Stimulated activated CD4-positive, alpha-beta T cell treated with anti-CD3 and anti-CD28 coated beads, Interleukin-1b, Interleukin-23, amount 100 ng/mL, for 24 hours (primary cell): ENCODE measurements around the gene TLE1.
"Not testable (repeated sequence)": the region's sequence is repeated elsewhere in the genome, so short reads cannot be mapped to it uniquely, and the experiment has no call there.

ENCODE experiments used
- DNase-seq, 4 experiments: peaks; one replicate each; pipeline ENCODE4 v3.0.0-alpha.2; 2020; ENCODE audit warnings: low read depth in 4 of 4, low spot score in 1 of 4

The TLE1 gene

DNA sequence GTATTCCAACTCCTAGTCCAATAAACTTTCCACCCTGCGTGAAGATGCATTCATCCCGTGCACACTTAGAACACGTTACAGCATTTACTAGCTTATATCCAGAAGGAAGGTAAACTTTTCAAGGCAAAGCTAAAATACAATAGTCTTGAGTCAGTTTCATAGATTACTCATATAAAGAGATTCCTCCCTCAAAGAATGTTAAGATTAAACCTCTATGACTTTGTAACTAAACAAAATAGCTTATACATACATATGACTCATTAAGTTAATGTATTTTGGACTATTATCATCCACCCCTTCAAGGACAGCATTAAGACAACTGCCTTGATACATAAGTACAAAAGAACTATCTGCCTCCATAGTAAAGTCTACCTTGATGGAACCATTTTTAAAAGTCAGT, 36.1 kb downstream of the TLE1 start:
- no peak for DNase-seq

DNA sequence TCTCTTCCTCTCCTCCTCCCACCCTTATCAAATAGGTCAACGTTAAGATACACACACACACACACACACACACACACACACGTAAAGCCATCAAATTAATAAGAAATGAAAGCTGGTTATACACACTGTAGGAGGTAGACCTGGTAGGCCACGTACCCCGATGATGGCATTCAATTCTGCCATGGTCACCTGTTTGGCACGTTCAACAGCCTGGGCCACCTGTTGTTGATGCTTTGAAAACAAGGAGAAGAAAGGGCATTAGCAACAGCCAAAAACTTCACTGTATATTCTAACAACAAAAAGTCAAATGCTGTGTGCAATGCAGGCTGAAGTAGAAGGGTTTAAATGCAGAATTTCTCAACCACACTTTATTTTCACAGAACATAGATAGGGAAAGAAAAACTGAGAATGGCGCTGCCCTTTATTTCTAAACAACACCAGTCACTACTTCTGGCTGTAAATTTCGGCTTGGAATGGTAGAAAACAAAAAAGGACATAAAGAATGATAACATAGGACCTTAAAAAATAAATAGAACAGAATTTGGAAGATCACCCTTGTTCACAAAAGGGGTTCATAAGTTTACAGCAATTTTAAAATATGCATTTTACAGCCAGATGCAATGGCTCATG, 37.2 kb downstream of the TLE1 start:
- DNase-seq: no peak

DNA sequence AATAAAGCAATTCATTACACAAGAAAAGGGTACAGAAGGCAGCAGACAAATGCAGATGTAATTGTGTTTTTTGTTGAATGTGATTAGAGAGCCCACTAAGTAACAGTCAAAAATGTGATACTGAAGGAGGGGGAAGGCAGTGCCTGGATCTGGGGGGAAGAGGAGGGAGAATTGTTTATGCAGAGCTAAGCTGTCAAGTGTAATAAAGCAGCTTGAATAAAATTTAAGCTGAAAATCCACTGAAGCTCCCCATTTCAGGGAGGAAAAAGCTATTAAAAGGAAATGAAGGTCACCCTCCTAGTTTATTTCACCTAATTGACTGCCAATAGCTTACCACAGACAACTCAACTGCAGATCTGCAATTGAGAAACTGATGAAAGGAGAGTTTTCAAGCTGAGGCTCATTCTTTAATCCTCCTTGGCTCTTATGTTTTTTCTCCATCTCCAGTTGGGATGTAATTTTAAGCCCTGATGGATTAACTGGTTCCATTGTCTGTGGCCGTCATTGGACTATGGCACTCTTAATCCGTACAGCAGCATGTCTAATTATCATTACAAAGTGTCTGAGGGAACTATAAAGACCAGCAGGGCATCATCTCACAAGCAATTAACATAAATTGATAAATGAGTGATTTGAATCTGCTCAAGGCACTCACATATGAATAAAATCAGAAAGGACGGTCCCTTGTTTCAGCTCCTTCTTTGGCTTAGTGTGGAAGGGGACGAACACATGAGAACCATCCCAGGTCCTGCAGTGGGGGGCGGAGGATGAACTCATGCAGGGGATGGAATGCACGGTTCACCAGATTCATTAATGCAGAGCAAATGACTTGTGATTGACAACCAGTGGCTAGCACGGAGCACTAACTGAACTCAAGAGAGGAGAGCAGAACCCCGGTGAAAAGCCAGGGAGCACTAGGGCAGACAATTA, 38.5 kb downstream of the TLE1 start:
- DNase-seq: no peak

DNA sequence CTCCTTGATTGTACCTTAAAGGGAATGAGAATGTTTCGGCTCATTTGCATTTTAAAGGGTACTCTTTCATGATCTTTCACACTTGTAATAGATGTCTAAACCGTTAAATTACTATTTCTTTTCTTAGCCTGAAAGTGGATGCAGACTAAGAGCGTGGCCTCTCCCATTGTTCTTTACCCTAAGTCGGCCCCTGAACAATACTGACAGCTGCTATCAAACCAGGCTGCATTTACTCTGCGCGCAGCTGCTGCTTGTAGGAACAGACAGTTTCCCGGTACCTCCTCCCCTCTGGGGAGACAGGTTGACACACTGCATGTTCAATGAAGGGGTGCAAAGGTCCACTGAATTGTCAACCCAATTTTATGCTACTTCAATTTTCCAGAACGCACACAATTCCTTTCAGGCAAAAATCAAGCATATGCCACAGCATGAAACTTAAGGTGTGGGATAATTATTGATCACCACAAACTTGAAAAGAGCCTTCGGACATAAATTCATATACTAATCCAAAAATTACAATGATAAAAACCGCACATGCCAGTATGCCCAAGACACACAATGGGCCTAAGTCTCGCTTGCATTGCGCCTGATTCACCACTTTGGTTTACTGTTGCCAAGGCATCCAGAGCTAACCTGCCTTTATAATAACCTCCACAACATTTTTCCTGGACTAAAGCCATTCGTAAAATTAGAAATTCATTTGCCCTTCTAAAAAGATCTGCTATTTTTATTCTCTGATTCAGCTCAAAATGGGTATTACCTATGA, 39.7 kb downstream of the TLE1 start:
- DNase-seq: no peak

DNA sequence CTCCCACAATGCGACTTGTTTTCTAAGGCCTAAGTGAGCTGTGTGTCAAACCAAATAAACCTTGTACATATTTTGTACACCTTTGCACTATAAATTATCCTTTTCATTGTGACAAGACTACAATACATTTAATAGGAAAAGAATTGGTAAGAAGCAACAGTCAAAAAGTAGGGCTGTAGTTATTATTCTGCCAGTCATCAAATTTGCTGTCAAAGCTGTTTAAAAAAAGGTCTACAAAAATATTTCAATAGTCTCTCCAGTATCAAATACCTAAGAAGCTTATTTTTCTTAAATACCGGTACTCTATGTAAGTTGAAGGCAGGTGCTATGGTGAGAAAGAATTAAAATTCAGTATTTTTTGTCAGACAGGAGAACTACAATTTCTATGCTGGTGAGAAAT, 40.5 kb downstream of the TLE1 start:
- no peak for DNase-seq

DNA sequence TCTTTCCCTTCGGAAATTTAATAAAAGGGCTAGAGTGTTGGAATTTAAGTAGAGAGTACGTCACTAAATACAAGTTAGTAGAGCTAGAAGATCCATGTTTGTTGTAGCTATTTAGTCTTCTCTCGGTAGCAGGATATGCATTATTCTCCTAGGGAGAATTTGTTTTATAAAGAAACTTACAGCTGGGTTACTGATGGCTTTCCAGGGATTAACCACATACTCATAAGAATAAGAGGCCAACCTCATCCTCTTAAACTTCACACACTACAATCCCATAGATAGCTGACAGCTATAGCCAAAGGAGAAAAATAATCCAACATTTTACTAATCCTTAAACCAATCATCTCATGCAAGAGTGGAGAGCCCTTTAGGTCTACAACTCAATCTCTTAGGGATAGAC, 43.0 kb downstream of the TLE1 start:
- no peak for DNase-seq

DNA sequence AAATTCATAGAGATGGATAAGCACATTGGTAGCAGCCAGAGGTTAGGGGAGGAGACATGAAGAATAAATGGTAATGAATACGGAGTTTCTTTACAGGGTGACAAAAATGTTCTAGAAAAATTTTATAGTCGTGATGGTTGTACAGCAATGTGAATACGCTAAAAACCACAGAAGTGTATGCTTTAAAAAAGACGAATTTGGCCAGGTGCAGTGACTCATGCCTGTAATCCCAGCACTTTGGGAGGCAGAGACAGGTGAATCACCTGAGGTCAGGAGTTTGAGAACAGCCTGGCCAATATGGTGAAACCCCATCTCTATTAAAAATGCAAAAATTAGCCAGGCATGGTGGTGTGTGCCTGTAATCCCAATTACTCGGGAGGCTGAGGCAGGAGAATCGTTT, 44.8 kb downstream of the TLE1 start:
- DNase-seq: not testable (repeated sequence)

DNA sequence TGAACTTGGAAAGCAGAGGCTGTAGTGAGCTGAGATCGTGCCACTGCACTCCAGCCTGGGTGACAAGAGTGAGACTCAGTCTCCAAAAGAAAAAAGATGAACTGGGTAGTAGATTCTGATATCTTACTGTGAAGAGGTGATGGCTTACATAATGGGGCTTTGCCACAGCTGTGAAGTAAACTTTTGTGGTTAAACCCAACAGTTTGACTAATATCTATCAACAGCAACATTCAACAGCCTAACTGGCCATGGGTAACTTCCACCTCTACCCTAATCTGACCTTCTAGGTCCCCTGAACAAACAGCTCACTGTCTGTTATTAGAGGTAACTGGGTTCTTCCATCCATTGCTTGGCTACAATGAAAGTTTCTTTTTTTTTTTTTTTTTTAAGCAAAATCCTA, 52.1 kb downstream of the TLE1 start:
- DNase-seq: no peak

DNA sequence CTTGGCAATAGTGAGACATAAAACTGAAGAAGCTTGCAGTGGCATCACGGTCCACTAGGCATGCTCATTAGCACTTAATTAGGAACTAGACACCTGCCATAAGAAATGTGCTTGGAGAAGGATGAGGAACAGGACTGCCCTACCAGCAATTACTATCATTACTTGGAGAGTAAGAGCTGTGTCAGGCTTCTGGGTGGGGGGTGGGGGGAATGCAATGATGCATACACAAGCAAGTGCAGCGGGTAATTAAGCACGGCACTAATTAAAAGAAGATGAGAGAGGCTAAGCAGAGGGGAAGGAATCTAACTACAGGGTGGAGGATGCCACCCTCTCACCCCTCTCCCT, 53.1 kb downstream of the TLE1 start:
- DNase-seq: no peak

DNA sequence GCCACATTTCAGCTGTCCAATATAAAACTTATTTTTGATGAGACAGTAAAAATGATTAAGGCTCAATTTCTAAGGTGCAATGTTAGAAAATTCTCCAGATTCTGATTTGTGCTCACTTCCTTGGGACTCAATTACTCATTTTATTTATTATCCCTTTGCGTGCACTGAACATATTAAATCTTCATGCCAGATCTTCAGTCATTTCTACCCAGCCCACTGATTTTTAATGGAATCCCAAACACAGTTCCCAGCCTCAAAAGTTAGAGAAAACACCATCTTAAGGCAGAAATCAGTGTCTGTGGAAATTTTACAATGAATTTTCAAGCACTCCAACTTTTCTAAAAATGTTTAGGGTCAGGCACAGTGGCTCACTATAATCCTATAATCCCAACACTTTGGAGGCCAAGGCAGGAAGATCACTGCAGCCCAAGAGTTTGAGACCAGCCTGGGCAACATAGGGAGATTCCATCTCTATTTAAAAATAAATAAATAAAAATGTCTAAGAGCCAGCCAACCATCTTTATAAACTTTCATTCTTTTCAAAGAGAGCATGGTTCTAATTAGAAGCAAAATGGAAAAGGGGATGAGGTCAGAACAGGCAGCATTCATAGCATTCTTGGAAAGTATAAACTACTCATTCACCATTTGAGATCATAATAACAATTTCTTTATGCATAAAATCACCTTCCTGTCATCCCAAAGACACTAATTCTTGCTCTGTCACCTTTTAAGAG, 53.7 kb downstream of the TLE1 start:
- DNase-seq: no peak

DNA sequence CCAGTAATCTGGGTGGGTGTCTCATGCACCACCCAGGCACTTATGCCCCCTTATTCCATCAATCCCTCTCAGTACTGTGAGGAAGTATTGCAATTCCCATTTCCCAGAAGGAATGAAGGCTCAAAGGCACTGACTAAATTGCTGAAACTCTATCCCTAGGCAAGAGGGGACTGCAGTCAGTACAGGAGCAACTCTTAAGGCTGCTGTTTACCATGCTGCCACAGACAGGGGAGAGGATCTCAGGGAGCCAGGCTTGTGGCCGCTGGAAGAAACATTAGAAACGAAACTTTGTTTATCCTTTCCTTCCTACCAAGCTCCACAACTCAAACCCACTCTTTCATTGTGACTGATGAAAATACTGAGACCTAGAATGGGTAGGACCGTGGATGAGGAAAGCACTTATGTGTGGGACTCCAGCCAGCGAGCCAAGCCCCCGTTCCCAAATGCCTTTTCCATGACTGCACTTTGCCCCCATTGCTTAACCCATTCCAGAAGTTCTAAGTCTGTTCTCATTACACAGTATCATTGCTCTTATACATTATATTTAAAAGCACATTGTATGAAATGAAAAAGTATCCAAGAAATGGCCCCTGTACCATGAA, 54.3 kb downstream of the TLE1 start:
- DNase-seq: no peak

DNA sequence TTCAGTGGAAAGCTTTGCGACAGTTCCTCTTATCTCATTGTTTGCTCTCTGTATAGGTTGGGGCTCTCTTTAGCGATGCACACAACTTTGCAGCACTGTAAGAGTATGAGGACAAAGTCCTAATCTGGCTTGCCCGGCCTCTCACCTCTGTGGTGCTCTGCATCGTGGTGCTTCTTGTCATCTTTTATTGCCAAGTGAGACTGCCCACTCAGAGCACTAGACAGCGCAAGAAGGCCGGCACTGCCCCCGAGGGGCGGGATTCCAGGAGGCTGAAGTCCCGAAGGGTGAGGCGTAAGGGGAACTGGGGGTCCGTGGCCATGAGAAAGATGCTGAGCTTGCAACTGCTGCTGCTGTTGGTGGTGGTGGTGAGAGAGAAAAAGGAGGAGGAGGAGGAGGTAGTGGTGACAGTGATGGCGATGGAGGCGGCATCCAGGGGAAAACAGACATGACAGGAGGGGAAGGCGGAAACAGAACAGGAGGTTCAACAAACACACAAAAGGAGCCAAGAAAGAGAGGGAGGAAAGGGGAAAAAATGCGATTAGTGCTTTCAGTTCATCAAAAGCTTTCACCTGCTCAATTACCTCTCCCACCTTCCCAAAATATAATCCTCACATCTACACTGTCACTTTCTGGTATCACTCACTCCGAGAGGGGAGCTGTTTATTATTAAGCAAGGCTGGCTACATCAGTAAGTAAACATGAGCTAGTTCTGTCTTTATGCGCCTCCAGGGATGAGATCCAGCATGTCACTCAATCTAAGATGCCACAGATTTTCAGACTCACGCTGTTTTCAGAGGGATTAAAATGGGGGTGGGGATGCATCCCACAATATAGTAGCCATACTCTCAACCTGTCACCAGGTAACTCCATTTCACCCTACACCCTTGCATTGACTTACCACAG, 55.1 kb downstream of the TLE1 start:
- DNase-seq: no peak

DNA sequence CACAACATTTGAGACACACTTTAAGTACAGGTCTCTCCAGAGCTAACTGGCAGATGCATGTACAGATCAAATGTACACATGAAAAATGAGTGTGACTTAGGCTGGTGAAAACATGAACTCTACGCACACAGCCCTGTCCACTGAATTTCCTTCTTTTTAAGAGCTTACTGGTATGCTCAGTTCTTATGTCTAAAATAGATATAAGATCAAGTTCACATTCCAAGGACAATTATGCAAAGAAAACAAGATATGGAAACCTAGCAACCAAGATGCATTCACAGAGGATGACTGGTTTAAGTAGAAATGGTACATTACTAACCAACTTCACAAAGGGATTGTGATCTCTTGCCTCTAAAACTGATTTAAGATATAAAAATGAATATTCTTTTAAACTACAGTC, 56.7 kb downstream of the TLE1 start:
- no peak for DNase-seq

DNA sequence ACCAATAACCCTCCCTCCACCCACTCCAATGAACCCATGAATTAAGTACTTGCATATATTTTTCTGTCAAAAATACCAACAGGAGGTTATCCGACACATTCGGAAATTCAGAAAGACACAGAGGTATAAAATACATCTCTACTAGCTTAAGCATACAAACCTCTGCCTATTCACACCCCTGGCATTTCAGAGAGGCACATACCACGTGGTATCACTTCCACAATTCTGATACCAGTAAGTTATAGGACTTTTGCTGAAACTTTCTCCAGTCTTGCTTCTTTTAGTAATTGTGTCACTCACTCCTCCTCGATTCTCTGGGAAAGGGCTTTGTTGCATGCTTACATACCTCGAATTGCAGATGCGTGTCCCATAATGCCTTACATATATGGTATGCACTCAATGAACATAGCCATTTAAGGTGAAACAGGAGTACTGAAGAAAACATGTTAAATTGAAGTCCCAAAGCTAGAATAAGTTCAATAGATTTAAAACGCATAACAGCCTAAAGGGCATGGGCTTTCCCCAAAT, 58.1 kb downstream of the TLE1 start:
- DNase-seq: no peak

DNA sequence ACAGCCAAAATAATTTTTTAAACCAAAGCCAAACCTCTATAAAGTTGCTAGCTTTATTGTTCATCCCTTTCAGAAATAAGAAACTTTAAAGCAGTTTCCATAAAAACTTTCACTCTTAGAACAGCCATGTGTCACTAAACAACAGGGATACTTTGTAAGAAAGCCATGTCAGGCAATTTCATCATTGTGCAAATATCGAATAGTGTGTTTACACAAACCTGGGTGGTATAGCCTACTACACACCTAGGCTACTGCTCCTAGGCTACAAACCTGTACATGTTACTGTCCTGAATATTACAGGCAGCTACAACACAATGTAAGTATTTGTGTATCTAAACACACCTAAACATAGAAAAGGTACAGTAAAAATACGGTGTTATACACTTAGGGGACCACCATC, 59.9 kb downstream of the TLE1 start:
- DNase-seq: no peak

DNA sequence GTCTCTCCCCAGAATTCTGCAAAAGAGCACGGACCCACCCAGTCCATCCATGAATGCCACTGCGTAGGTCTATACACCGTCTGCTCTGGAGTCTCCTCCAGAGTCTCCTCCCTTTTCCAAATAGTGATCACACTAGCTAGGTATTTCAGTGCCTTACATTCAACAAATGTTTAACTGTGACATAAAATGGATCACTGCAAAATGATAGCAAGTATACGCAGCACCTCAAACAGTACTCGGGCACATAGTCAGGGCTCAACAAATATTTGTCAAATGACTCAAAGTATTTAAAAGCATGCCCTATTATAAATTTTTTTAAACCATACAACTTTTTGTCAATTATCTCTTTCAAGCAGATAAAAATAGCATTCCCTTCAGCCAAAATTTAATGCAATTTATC, 60.5 kb downstream of the TLE1 start:
- DNase-seq: no peak

DNA sequence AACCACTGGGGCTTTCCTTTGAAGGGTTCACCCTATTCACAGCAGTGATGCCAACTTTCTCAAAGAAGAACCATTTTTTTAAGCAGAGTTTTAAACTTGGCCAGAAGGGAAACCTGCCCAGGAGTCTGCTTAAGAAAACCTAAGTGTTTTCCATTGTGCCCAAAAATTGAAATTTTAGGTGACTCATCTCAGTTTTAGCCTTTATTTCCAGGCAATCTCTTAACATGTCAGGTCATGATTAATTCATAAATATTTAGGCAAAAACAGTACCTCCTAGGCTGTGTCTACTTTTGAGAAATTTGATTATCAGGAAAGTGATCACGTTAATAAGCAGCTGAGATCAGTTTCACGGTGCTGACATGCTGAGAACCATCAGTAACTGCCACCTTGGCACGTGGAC, 61.9 kb downstream of the TLE1 start:
- no peak for DNase-seq

DNA sequence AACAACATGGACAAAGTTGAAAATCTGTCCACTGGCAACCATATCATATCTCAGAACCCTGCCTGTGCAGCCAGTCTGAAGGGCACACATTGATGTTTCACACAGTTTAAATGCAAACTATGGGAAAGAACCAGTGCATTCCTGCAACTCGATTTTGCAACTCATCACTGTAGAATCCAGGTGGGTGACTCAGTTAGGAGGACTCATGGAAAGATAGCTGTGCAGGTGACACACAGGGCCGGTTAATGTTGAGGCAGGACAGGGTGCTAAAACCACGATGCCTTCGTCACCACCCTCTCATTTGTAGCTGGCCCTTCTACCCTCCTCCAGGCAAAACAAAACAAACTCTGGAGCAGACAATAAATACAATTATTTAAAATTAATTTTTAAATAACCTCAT, 62.8 kb downstream of the TLE1 start:
- no peak for DNase-seq

DNA sequence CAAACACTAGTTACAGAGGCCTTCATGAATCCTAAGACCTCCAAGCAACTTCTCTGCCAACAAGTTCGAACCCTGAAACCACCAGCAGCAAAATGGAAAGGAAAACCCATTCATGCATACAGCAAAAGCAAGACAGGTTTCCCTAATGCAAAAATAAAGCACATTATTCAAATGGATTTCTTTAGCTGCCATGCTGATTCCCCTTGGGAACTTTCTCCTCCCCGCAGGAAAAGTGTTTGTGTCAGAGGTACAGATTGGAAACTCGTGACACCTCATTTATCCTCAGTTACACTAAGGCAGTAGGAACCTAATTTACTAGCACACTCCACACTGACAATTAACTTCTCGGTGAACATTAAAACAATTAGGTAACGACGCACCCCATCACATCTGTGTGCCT, 63.4 kb downstream of the TLE1 start:
- no peak for DNase-seq

DNA sequence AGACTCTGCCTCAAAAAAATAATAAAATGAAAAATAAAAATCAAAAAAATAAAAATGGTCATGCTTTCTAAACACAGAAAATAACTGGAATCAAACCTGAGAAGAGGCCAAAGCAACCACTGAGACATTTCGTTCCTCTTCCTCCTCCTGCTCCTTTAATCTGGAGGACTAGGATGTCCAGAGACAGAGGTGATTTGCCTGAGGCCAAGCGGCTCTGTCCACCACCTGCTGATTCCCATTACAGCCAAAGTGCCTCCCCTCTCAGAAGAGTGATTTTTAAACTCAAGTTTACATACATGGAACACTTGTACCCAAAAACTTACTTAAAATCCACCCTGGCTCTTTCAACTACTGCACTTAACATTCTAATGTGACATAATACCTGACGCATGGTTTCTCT, 65.6 kb downstream of the TLE1 start:
- DNase-seq: no peak
